Lower leg skin (tissue), 4 donors: ENCODE results near the gene CNTRL. TPM values are rescaled to one million over a fixed set of nuclear protein-coding genes. Genes with fewer than 3 reads are reported as not detected.

Experiments used
- DNase-seq, 2 donors: peaks; one replicate each; pipeline ENCODE4 v3.0.0-alpha.2; 2019; ENCODE audit warnings: low spot score in 2 of 2
- H3K4me3 ChIP-seq: fragments of 200-600 bp; sonication (generic); 2 replicates; pipeline ENCODE4 v1.5.1; 2017; ENCODE audit warnings: mild to moderate bottlenecking, low read depth; ENCODE audit not compliant: poor library complexity, severe bottlenecking
- CTCF ChIP-seq, 3 donors: fragments of 450-650 bp; IDR thresholded peaks; one replicate each; pipeline ENCODE4 v1.5.1; 2016; ENCODE audit warnings: antibody characterized with exemption in 3 of 3, mild to moderate bottlenecking in 3 of 3, moderate library complexity in 2 of 3
- POLR2A ChIP-seq, 2 donors: fragments of 450-650 bp; IDR thresholded peaks; one replicate each; pipeline ENCODE4 v1.6.1; 2016 to 2017; ENCODE audit warnings: antibody characterized with exemption in 2 of 2, mild to moderate bottlenecking in 1 of 2, moderate library complexity in 1 of 2
- WGBS, 2 donors: methylation state at CpG; one replicate each; pipeline ENCODE4 v1.1.5; 2018; 5-methylcytosine and 5-hydroxymethylcytosine counted together
- intact Hi-C: fragments of 100-400 bp; cut with DNase I; formaldehyde crosslinking; loops from one replicate; pipeline ENCODE4 v1.15.0; 2023; ENCODE audit warnings: low total_unique reads
- total RNA-seq, 4 donors: library from RNA; depleted of rRNA; stranded (reverse); fragments of >200 nt; gene quantifications; one replicate each; pipeline ENCODE4 v1.1.0, GENCODE V29; 2016

CNTRL gene
- total RNA-seq, 4 donors from 2014 or later: 7.7 to 11.4 (median 9.0) TPM

- intact Hi-C loops: no loop called here
- TF ChIP-seq CTCF (IDR thresholded peaks at IDR 0.05) (no peak), POLR2A (IDR thresholded peaks at IDR 0.05) (no peak)
- WGBS, 2 donors: 68 to 69% methylated on average over 2 of the region's 2 CpGs
- H3K4me3 ChIP-seq: no peak overlapping the region
- DNase-seq: no peak
Measured at GRCh38 chr9:121191235-121191634, 116.5 kb downstream of the CNTRL start.

- intact Hi-C loops: no loop called here
- TF ChIP-seq CTCF (IDR thresholded peaks at IDR 0.05): no peak
- TF ChIP-seq POLR2A (IDR thresholded peaks at IDR 0.05): no peak
- no peak for DNase-seq
- WGBS, 2 donors: 20 to 31% methylated on average over 1 of the region's 1 CpG
- H3K4me3 ChIP-seq: no peak overlapping the region
Measured at GRCh38 chr9:121192518-121192917, 117.8 kb downstream of the CNTRL start.

GRCh38 chr9:121192959-121193640 lies 118.3 kb downstream of the CNTRL start:
- 0% methylated on average over 1 of the region's 1 CpG for WGBS, 2 donors
- no peak for TF ChIP-seq POLR2A (IDR thresholded peaks at IDR 0.05)
- TF ChIP-seq CTCF (IDR thresholded peaks at IDR 0.05): no peak
- H3K4me3 ChIP-seq: no peak overlapping the region
- intact Hi-C loops: no loop called here
- DNase-seq: no peak

- intact Hi-C loops: no loop called here
- no peak for DNase-seq
- WGBS, 2 donors: 8 to 11% methylated on average over 1 of the region's 1 CpG
- TF ChIP-seq CTCF (IDR thresholded peaks at IDR 0.05): no peak
- TF ChIP-seq POLR2A (IDR thresholded peaks at IDR 0.05): no peak
- H3K4me3 ChIP-seq: no peak overlapping the region
Measured at GRCh38 chr9:121194730-121195129, 120.0 kb downstream of the CNTRL start.

GRCh38 chr9:121196389-121196788 lies 121.6 kb downstream of the CNTRL start:
- H3K4me3 ChIP-seq: no peak overlapping the region
- TF ChIP-seq CTCF (IDR thresholded peaks at IDR 0.05) (no peak), POLR2A (IDR thresholded peaks at IDR 0.05) (no peak)
- intact Hi-C loops: no loop called here
- no peak for DNase-seq
- WGBS, 2 donors: 28 to 30% methylated on average over 4 of the region's 4 CpGs

- TF ChIP-seq POLR2A (IDR thresholded peaks at IDR 0.05): no peak
- no peak for TF ChIP-seq CTCF (IDR thresholded peaks at IDR 0.05)
- 73 to 75% methylated on average over 1 of the region's 1 CpG for WGBS, 2 donors
Measured at GRCh38 chr9:121197132-121197531, 122.4 kb downstream of the CNTRL start.

More at GRCh38 chr9:121197132-121197531, 122.4 kb downstream of the CNTRL start:
- intact Hi-C loops: no loop called here
- DNase-seq: no peak
- H3K4me3 ChIP-seq: no peak overlapping the region
